ENCODE results near the gene PLB1. TPM values are rescaled to one million over a fixed set of nuclear protein-coding genes. Genes with fewer than 3 reads are reported as not detected.

Gene PLB1
- total RNA-seq, 2 experiments from 2014 or later: not detected

DNA sequence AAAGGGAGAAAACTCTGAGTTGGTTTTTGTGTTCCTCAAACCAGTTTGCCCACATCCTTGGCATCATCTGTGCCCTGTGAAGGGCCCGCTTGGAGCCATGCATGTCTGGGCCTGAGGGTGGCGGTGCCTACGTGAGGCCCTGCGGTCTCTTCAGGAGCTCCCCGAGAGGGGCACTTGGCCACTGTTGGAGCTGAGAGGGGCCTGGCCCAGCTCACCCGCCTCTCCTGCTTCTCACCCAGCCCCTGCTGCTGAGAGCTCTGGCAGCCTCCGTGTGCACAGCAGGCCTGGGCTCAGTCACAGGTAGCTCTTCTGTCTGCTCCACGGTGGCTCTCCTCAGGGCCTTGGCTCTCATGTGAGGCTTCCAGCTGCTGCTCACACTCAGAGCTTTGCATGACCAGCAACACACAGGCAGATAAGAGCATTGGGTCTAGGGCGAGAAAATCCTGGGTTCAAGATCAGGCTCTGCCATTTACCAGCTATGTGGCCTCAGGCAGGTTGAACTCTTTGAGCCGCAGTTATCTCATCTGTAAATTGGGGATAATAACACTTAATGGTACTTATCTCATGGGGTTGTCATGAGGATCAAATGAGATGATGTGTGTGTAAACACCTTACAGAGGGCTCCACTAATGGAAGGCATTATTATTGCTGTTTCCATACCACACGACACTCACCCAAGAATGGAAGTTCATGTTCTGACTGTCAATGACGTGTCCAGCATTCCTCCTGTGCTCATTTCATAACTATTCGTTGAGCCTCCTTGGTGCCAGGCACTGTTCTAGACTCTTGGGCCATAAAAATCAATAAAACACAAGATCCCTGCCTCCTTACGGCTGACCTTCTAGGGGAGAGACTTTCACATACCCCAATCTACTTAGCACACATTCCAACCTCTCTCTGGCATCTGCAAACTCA, 41.6 kb upstream of the PLB1 start:
- Histone ChIP-seq H3K9me3 (ENCODE audit: low read length) (no peaks in the 10 kb centered on the region), H3K79me2 (ENCODE audit: insufficient read depth, low read depth, low read length) (no peaks in the 10 kb centered on the region), H3K36me3 (ENCODE audit: insufficient read depth, low read length) (no peaks in the 10 kb centered on the region), H4K20me1 (ENCODE audit: insufficient read depth, low read length) (no peaks in the 10 kb centered on the region), H2AFZ (ENCODE audit: low read length) (no peak overlapping the region), H3K4me2 (ENCODE audit: low read length) (no peak overlapping the region), H3K27ac (ENCODE audit: low read depth, low read length, poor library complexity, severe bottlenecking) (no peak overlapping the region), H3K4me1 (ENCODE audit: insufficient read depth, low read length, poor library complexity, severe bottlenecking) (no peaks in the 10 kb centered on the region), H3K9me2 (ENCODE audit: insufficient read depth, low read length) (no peaks in the 10 kb centered on the region), H3K4me3 (ENCODE audit: low read depth, low read length, poor library complexity, severe bottlenecking) (no peak overlapping the region)
- no TSS peak for BruUV-seq (replicated peaks)
- CTCF ChIA-PET (ENCODE audit: unreplicated experiment): no interaction called here
- DNase-seq (ENCODE audit: low spot score): no peak
- TF ChIP-seq, protein P1, sequence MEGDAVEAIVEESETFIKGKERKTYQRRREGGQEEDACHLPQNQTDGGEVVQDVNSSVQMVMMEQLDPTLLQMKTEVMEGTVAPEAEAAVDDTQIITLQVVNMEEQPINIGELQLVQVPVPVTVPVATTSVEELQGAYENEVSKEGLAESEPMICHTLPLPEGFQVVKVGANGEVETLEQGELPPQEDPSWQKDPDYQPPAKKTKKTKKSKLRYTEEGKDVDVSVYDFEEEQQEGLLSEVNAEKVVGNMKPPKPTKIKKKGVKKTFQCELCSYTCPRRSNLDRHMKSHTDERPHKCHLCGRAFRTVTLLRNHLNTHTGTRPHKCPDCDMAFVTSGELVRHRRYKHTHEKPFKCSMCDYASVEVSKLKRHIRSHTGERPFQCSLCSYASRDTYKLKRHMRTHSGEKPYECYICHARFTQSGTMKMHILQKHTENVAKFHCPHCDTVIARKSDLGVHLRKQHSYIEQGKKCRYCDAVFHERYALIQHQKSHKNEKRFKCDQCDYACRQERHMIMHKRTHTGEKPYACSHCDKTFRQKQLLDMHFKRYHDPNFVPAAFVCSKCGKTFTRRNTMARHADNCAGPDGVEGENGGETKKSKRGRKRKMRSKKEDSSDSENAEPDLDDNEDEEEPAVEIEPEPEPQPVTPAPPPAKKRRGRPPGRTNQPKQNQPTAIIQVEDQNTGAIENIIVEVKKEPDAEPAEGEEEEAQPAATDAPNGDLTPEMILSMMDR (conservative IDR thresholded peaks at IDR 0.05; ENCODE audit: low read length): no peak
- TF ChIP-seq EZH2phosphoT487 (IDR thresholded peaks at IDR 0.05; ENCODE audit: borderline replicate concordance, low read depth, low read length): no peak
- intact Hi-C loops (cut with micrococcal nuclease; ENCODE audit: unreplicated experiment): loop anchor here (5.0 kb wide), 1 partner anchor 752 kb away; no protein-coding TSS in a partner anchor
- POLR2A ChIA-PET: interaction anchor here (0.6 kb wide), 1 partner anchor 112 kb away, joined by 5 read pairs; no protein-coding TSS in a partner anchor

DNA sequence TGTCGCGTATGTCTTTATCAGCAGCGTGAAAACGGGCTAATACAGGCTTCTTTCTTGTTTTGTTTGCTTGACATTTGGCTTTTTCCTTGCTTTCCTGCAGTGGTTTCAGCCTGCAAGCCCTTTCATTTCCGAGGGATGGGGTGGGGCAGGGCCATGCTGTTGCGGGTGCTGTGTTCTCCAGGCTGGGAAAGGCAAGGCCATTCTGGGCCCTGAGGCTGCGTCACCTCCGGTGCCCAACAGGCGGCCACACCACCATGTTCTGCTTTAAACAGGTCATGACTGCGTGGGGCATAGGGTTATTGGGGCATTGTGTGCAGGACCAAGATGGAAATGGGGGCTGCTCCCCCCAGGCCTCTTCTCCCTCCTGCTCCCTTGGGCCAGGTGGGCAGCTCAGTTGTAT, 38.6 kb upstream of the PLB1 start:
- Histone ChIP-seq H3K36me3 (ENCODE audit: insufficient read depth, low read length) (no peaks in the 10 kb centered on the region), H3K4me2 (ENCODE audit: low read length) (no peak overlapping the region), H3K9me3 (ENCODE audit: low read length) (no peaks in the 10 kb centered on the region), H3K27ac (ENCODE audit: low read depth, low read length, poor library complexity, severe bottlenecking) (no peak overlapping the region), H3K9me2 (ENCODE audit: insufficient read depth, low read length) (no peaks in the 10 kb centered on the region), H3K79me2 (ENCODE audit: insufficient read depth, low read depth, low read length) (no peaks in the 10 kb centered on the region), H3K4me1 (ENCODE audit: insufficient read depth, low read length, poor library complexity, severe bottlenecking) (no peaks in the 10 kb centered on the region), H2AFZ (ENCODE audit: low read length) (no peak overlapping the region), H4K20me1 (ENCODE audit: insufficient read depth, low read length) (no peaks in the 10 kb centered on the region), H3K4me3 (ENCODE audit: low read depth, low read length, poor library complexity, severe bottlenecking) (no peak overlapping the region)
- ChIA-PET CTCF (ENCODE audit: unreplicated experiment) (no interaction called here), POLR2A (no interaction called here)
- intact Hi-C loops (cut with micrococcal nuclease; ENCODE audit: unreplicated experiment): no loop called here
- DNase-seq (ENCODE audit: low spot score): no peak
- BruUV-seq (replicated peaks): no TSS peak
- TF ChIP-seq, protein P1 (conservative IDR thresholded peaks at IDR 0.05; ENCODE audit: low read length): no peak
- TF ChIP-seq EZH2phosphoT487 (IDR thresholded peaks at IDR 0.05; ENCODE audit: borderline replicate concordance, low read depth, low read length): no peak

DNA sequence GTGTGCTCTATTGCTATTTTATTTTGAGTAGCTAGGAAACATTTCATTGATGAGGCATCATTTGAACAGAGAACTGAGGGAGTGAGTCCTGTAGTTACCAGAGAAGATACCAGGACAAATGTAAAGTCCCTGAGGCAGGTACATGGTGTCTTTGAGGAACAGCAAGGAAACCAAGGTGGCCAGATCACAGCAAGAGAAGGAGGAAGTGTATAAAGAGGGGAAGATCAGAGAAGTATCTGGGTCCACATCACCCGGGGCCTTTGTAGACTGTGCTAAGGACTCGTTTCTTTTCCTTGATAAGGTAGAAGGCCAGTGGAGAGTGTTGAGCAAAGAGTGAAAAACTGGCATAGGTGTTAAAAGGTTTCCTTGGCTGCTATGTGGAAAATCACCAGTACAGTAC, 34.8 kb upstream of the PLB1 start:
- H3K4me3 ChIP-seq (ENCODE audit: low read depth, low read length, poor library complexity, severe bottlenecking): no peak overlapping the region
- BruUV-seq (replicated peaks): no TSS peak
- no peaks in the 10 kb centered on the region for H3K36me3 ChIP-seq (ENCODE audit: insufficient read depth, low read length)
- TF ChIP-seq, protein P1 (conservative IDR thresholded peaks at IDR 0.05; ENCODE audit: low read length): no peak
- no peak for TF ChIP-seq EZH2phosphoT487 (IDR thresholded peaks at IDR 0.05; ENCODE audit: borderline replicate concordance, low read depth, low read length)
- H3K9me3 ChIP-seq (ENCODE audit: low read length): no peaks in the 10 kb centered on the region
- no peak for DNase-seq (ENCODE audit: low spot score)
- no peaks in the 10 kb centered on the region for H3K79me2 ChIP-seq (ENCODE audit: insufficient read depth, low read depth, low read length)
- no peak overlapping the region for H3K4me2 ChIP-seq (ENCODE audit: low read length)
- no peaks in the 10 kb centered on the region for H3K4me1 ChIP-seq (ENCODE audit: insufficient read depth, low read length, poor library complexity, severe bottlenecking)
- H2AFZ ChIP-seq (ENCODE audit: low read length): no peak overlapping the region
- POLR2A ChIA-PET: no interaction called here
- CTCF ChIA-PET (ENCODE audit: unreplicated experiment): no interaction called here
- H3K9me2 ChIP-seq (ENCODE audit: insufficient read depth, low read length): no peaks in the 10 kb centered on the region
- intact Hi-C loops (cut with micrococcal nuclease; ENCODE audit: unreplicated experiment): no loop called here
- no peak overlapping the region for H3K27ac ChIP-seq (ENCODE audit: low read depth, low read length, poor library complexity, severe bottlenecking)
- no peaks in the 10 kb centered on the region for H4K20me1 ChIP-seq (ENCODE audit: insufficient read depth, low read length)
